Upper lobe of left lung (tissue), 6 donors: Measurements from ENCODE around the gene ITSN1. TPM values are rescaled to one million over a fixed set of nuclear protein-coding genes. Genes with fewer than 3 reads are reported as not detected.

Experiments
- ATAC-seq, 2 donors: fragments of 200-7000 bp; cut with Tn5 transposase; one replicate each; pipeline ENCODE4 v1.9.1; 2022; ENCODE audit warnings: mild to moderate bottlenecking in 2 of 2, moderate library complexity in 2 of 2; ENCODE audit not compliant: low FRiP score in 2 of 2
- DNase-seq, 2 donors: peaks; one replicate each; pipeline ENCODE4 v3.0.0-alpha.2; 2019 to 2020
- H3K27ac ChIP-seq, 4 donors: fragments of 200-600 bp; sonication (generic); one replicate each; pipeline ENCODE4 v1.5.1; 2016 to 2019
- H3K27me3 ChIP-seq, 4 donors: fragments of 200-600 bp; sonication (generic); one replicate each; pipeline ENCODE4 v1.5.1; 2017 to 2019
- H3K36me3 ChIP-seq, 4 donors: fragments of 200-600 bp; sonication (generic); one replicate each; pipeline ENCODE4 v1.5.1; 2016 to 2019
- H3K4me1 ChIP-seq, 4 donors: fragments of 200-600 bp; sonication (generic); one replicate each; pipeline ENCODE4 v1.5.1; 2018 to 2019
- H3K4me3 ChIP-seq, 4 donors: fragments of 200-600 bp; sonication (generic); one replicate each; pipeline ENCODE4 v1.5.1; 2017 to 2019; ENCODE audit warnings: mild to moderate bottlenecking in 2 of 4, moderate library complexity in 1 of 4
- H3K9me3 ChIP-seq, 4 donors: fragments of 200-600 bp; sonication (generic); one replicate each; pipeline ENCODE4 v1.5.1; 2018 to 2019
- EP300 ChIP-seq, 4 donors: sonication (generic); formaldehyde crosslinking; IDR thresholded peaks; one replicate each; pipeline ENCODE4 v1.5.1; 2017; ENCODE audit warnings: antibody characterized with exemption in 4 of 4, control low read depth in 2 of 4
- POLR2A ChIP-seq, 4 donors: fragments of 450-650 bp; IDR thresholded peaks; one replicate each; pipeline ENCODE4 v1.5.1; 2016 to 2017; ENCODE audit warnings: antibody characterized with exemption in 4 of 4, mild to moderate bottlenecking in 2 of 4
- POLR2AphosphoS5 ChIP-seq, 2 donors: sonication (generic); formaldehyde crosslinking; IDR thresholded peaks; one replicate each; pipeline ENCODE4 v1.5.1; 2017; ENCODE audit warnings: antibody characterized with exemption in 2 of 2
- WGBS, 2 donors: methylation state at CpG; one replicate each; pipeline ENCODE4 v1.1.5; 2017 to 2018; 5-methylcytosine and 5-hydroxymethylcytosine counted together
- total RNA-seq, 6 donors: library from RNA; depleted of rRNA in 4 of 6; stranded (reverse); fragments of >200 nt in 4 of 6; gene quantifications; one replicate each; pipeline versions ENCODE4 v1.1.0 to v1.2.1, GENCODE V29; 2016 to 2021
- TF ChIP-seq, protein P1 (sequence below), 6 experiments: fragments of 450-650 bp in 4 of 6; fragments of 200-600 bp in 2 of 6; sonication (generic) in 2 of 6; IDR thresholded peaks; one replicate each; pipeline ENCODE4 v1.5.1; 2016 to 2019; ENCODE audit warnings: antibody characterized with exemption in 6 of 6
- donor health status: DM: no; HTN: no; CAD: no; lungs with moderate emphysema.
- donor health status: DM: no; HTN: yes; CAD: no; lungs with severe emphysema.

Gene ITSN1
- total RNA-seq, 6 donors from 2014 or later, result 19.3 to 103 (median 38.7) TPM

DNA sequence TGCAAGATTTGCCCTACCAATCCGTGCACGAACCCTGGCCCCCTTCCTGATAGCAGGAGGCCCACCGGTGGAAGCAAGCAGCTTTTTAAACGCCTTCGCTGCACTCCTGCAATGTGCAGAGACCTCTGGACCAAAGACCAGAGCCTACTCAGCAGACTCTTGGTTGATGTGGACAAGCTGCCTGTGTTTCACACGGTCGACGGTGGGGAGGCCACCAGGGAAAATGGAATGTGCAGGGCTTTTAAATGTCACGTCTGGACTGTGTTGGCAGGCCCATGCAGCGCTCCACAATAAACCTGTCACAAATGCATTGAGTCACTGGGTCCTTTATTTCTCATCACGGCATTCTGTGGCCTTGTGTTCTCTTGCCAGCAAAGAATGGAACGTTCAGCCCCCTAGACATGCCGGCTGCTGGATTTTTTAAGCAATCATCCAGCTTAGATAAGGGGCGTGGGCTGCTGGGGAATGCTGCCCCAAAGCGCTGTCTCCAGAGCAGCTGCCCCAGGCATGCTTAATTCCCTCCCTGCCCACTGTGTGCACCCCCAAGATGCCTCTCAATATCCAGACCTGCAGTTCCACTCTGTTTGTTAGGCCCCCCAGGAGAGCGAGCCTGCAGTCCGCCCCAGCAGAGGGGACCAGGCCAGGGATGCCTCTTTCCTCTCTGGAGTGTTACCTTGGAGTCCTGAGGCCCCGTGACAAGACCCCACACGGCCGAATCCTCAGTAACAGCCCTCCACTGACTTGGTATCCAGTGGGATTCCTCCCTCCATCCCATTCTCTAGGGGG lies 202.0 kb downstream of the ITSN1 start:
- WGBS, 2 donors, result 76% methylated on average over 17 to 20 of the region's 20 CpGs
- peak in 1 of 2 donors; percentile 17 for TF ChIP-seq POLR2AphosphoS5 (IDR thresholded peaks at IDR 0.05)
- TF ChIP-seq, protein P1, sequence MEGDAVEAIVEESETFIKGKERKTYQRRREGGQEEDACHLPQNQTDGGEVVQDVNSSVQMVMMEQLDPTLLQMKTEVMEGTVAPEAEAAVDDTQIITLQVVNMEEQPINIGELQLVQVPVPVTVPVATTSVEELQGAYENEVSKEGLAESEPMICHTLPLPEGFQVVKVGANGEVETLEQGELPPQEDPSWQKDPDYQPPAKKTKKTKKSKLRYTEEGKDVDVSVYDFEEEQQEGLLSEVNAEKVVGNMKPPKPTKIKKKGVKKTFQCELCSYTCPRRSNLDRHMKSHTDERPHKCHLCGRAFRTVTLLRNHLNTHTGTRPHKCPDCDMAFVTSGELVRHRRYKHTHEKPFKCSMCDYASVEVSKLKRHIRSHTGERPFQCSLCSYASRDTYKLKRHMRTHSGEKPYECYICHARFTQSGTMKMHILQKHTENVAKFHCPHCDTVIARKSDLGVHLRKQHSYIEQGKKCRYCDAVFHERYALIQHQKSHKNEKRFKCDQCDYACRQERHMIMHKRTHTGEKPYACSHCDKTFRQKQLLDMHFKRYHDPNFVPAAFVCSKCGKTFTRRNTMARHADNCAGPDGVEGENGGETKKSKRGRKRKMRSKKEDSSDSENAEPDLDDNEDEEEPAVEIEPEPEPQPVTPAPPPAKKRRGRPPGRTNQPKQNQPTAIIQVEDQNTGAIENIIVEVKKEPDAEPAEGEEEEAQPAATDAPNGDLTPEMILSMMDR (IDR thresholded peaks at IDR 0.05), result no peak
- no peak overlapping the region for H3K4me3 ChIP-seq
- H3K4me1 ChIP-seq, result peaks cover 0 to 8% (median 2%) of the 10 kb centered on the region in 4 donors
- H3K27ac ChIP-seq, result no peak overlapping the region
- no peaks in the 10 kb centered on the region for H3K9me3 ChIP-seq
- ATAC-seq, result no peak
- no peaks in the 10 kb centered on the region for H3K36me3 ChIP-seq
- DNase-seq, result no peak
- H3K27me3 ChIP-seq, result no peaks in the 10 kb centered on the region

DNA sequence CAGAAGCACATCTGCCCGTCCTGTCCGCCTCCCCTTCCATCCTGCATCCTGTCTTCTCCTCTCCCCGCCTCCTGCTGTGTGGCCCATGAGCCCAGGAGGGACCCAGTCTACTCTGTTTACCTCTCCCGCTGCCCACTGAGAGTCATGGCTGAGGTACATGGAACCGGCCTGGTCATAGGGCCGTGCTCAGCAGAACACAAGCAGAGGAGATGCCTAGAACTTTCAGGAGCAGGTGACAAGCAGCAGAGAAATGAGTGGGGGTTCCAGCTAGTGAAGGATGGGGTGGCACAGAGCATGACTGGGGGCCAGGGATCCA lies 202.5 kb downstream of the ITSN1 start:
- ATAC-seq (no peak), DNase-seq (no peak)
- Histone ChIP-seq H3K4me1 (peaks cover 0 to 8% (median 2%) of the 10 kb centered on the region in 4 donors), H3K4me3 (no peak overlapping the region), H3K36me3 (no peaks in the 10 kb centered on the region), H3K27me3 (no peaks in the 10 kb centered on the region), H3K27ac (no peak overlapping the region), H3K9me3 (no peaks in the 10 kb centered on the region)
- WGBS, 2 donors, result 92 to 94% methylated on average over 6 of the region's 6 CpGs
- TF ChIP-seq, protein P1 (IDR thresholded peaks at IDR 0.05), result no peak
- TF ChIP-seq POLR2AphosphoS5 (IDR thresholded peaks at IDR 0.05), result no peak
- TF ChIP-seq EP300 (IDR thresholded peaks at IDR 0.05), result no peak
- no peak for TF ChIP-seq POLR2A (IDR thresholded peaks at IDR 0.05)

DNA sequence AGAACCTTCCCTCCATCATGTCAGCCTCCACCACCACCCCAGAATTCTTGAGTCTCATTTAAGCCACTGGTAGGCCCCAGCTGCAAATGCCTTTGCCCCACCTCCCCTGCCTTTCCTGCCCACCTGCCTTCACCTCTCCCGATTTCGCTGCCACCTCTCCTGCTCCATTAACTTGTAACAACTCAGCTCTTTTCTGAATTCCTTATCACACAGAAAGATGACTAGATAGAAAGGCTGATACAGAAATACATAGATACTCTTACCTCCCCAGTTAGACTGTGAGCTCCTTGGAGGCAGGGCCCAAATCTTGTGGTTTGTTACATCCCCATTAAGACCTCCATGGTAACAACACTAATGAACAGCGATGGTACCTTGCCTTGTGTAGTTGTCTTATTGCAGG lies 203.8 kb downstream of the ITSN1 start:
- Histone ChIP-seq H3K4me1 (peaks cover 0 to 8% (median 2%) of the 10 kb centered on the region in 4 donors), H3K27ac (no peak overlapping the region), H3K9me3 (no peaks in the 10 kb centered on the region), H3K4me3 (no peak overlapping the region), H3K36me3 (no peaks in the 10 kb centered on the region), H3K27me3 (no peaks in the 10 kb centered on the region)
- 75 to 85% methylated on average over 3 of the region's 3 CpGs for WGBS, 2 donors
- TF ChIP-seq POLR2A (IDR thresholded peaks at IDR 0.05) (no peak), EP300 (IDR thresholded peaks at IDR 0.05) (no peak)
- TF ChIP-seq, protein P1 (IDR thresholded peaks at IDR 0.05), result no peak
- DNase-seq (no peak), ATAC-seq (no peak)

DNA sequence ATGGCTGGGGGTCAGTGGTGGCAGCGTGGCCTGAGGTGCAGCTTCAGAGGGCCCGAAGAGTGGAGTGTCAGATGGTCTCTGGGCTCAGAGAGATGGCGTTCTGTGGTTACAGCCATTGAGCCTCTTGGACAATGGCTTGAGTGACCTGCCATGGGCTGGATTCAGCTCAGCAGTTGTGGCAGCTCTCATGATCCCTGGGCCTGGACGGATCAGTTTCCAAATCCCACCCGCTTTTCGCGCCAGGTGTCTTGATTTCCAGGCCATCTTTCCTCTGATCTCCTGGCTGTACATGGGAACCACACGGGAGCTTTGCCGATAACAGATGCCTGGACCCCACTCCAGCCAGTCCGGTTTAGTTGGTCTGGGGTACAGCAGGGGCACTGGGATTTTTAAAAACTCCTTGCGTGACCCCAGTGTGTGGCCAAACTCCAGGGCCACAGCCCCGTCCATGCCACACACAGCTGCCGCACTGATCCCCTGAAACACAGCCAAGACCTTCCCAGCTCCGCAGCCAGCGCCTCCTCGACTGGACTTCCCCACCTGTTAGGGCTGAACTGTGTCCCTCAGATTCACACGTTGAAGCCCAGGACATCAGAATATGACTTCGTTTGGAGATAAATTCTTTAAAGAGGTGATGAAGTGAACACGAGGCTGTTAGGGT lies 205.4 kb downstream of the ITSN1 start:
- Histone ChIP-seq H3K27me3 (no peaks in the 10 kb centered on the region), H3K4me3 (no peak overlapping the region), H3K36me3 (no peaks in the 10 kb centered on the region), H3K4me1 (peaks cover 0 to 8% (median 2%) of the 10 kb centered on the region in 4 donors), H3K9me3 (no peaks in the 10 kb centered on the region), H3K27ac (no peak overlapping the region)
- WGBS, 2 donors, result 91 to 92% methylated on average over 16 to 19 of the region's 19 CpGs
- ATAC-seq, result no peak
- DNase-seq, result no peak
- TF ChIP-seq POLR2A (IDR thresholded peaks at IDR 0.05), result no peak
- TF ChIP-seq, protein P1 (IDR thresholded peaks at IDR 0.05), result no peak
- TF ChIP-seq POLR2AphosphoS5 (IDR thresholded peaks at IDR 0.05), result no peak
- no peak for TF ChIP-seq EP300 (IDR thresholded peaks at IDR 0.05)
